Neural cell (in vitro differentiated cells): Measurements from ENCODE around the gene ARHGAP27. TPM values are rescaled to one million over a fixed set of nuclear protein-coding genes. Genes with fewer than 3 reads are reported as not detected.

ENCODE experiments used
- H2AFZ ChIP-seq: fragments of 200-600, 300-800 bp; sonication (generic), shearing (Covaris generic); 2 replicates; pipeline ENCODE4 v1.6.0; 2014; ENCODE audit warnings: low read depth, mild to moderate bottlenecking, antibody characterized with exemption, low read length, moderate library complexity
- H3F3A ChIP-seq: fragments of 200-600 bp; shearing (Covaris generic); 2 replicates; pipeline ENCODE4 v1.6.1; 2016; ENCODE audit warnings: mild to moderate bottlenecking, moderate library complexity, mixed read lengths, antibody characterized with exemption, low read length; ENCODE audit not compliant: insufficient read depth, poor library complexity, severe bottlenecking
- H3K27ac ChIP-seq: fragments of 200-600, 300-800 bp; sonication (generic), shearing (Covaris generic); 2 replicates; pipeline ENCODE4 v1.5.1; 2014; ENCODE audit warnings: mild to moderate bottlenecking, low read length, moderate library complexity
- H3K27me3 ChIP-seq: fragments of 300-800, 200-600 bp; sonication (generic), shearing (Covaris generic); 2 replicates; pipeline ENCODE4 v1.6.0; 2014; ENCODE audit warnings: mild to moderate bottlenecking, low read depth, low read length, moderate library complexity; ENCODE audit not compliant: insufficient read depth
- H3K36me3 ChIP-seq: fragments of 300-800, 200-600 bp; sonication (generic), shearing (Covaris generic); 2 replicates; pipeline ENCODE4 v1.5.1; 2014; ENCODE audit warnings: mild to moderate bottlenecking, antibody characterized with exemption, low read length, moderate library complexity; ENCODE audit not compliant: insufficient read depth
- H3K4me2 ChIP-seq: fragments of 300-800, 200-600 bp; sonication (generic), shearing (Covaris generic); 2 replicates; pipeline ENCODE4 v1.6.0; 2014; ENCODE audit warnings: mild to moderate bottlenecking, low read length
- H3K4me3 ChIP-seq: fragments of 300-800, 200-600 bp; sonication (generic), shearing (Covaris generic); 2 replicates; pipeline ENCODE4 v1.5.1; 2014; ENCODE audit warnings: mild to moderate bottlenecking, low read length, moderate library complexity
- H3K79me2 ChIP-seq: fragments of 200-600 bp; shearing (Covaris generic); replicated peaks from 2 replicates; pipeline ENCODE4 v1.6.0; 2014; ENCODE audit warnings: mild to moderate bottlenecking, low read length, moderate library complexity; ENCODE audit not compliant: insufficient read depth
- H3K9ac ChIP-seq: fragments of 300-800, 200-600 bp; sonication (generic), shearing (Covaris generic); 2 replicates; pipeline ENCODE4 v1.6.1; 2016; ENCODE audit warnings: mild to moderate bottlenecking, low read length, mixed read lengths
- H3K9me2 ChIP-seq: fragments of 200-600 bp; shearing (Covaris generic); 2 replicates; pipeline ENCODE4 v1.6.1; 2016; ENCODE audit warnings: mild to moderate bottlenecking, low read length, mixed read lengths; ENCODE audit not compliant: insufficient read depth
- H3K9me3 ChIP-seq: fragments of 200-600, 300-800 bp; sonication (generic), shearing (Covaris generic); 2 replicates; pipeline ENCODE4 v1.6.1; 2016; ENCODE audit warnings: mild to moderate bottlenecking, mixed run types, low read length, moderate library complexity, mixed read lengths
- H4K20me1 ChIP-seq: fragments of 200-600 bp; shearing (Covaris generic); 2 replicates; pipeline ENCODE4 v1.6.1; 2016; ENCODE audit warnings: mild to moderate bottlenecking, mixed run types; ENCODE audit not compliant: insufficient read depth
- EP300 ChIP-seq: fragments of 450-650 bp; conservative IDR thresholded peaks from 2 replicates; pipeline ENCODE4 v1.6.1; 2014; ENCODE audit warnings: antibody characterized with exemption, mild to moderate bottlenecking, moderate library complexity; ENCODE audit not compliant: poor library complexity, severe bottlenecking
- EZH2 ChIP-seq: fragments of 200-600, 300-800 bp; shearing (Covaris generic), sonication (generic); IDR thresholded peaks from 2 replicates; pipeline ENCODE4 v1.6.1; 2014; ENCODE audit warnings: antibody characterized with exemption, low read length, borderline replicate concordance, mild to moderate bottlenecking; ENCODE audit not compliant: insufficient read depth, poor library complexity, severe bottlenecking
- MXI1 ChIP-seq: fragments of 450-650 bp; conservative IDR thresholded peaks from 2 replicates; pipeline ENCODE4 v1.6.1; 2014; ENCODE audit warnings: antibody characterized with exemption, mild to moderate bottlenecking; ENCODE audit not compliant: poor library complexity, severe bottlenecking
- POLR2AphosphoS5 ChIP-seq: IDR thresholded peaks from 2 replicates; pipeline ENCODE4 v1.6.1; 2012
- RAD21 ChIP-seq: fragments of 450-650 bp; conservative IDR thresholded peaks from 2 replicates; pipeline ENCODE4 v1.6.1; 2014; ENCODE audit warnings: antibody characterized with exemption, mild to moderate bottlenecking, moderate library complexity
- SMC3 ChIP-seq: fragments of 450-650 bp; conservative IDR thresholded peaks from 2 replicates; pipeline ENCODE4 v1.6.1; 2014; ENCODE audit warnings: antibody characterized with exemption, mild to moderate bottlenecking, moderate library complexity; ENCODE audit not compliant: poor library complexity
- TAF1 ChIP-seq: IDR thresholded peaks from 2 replicates; pipeline ENCODE4 v1.6.1; 2012; ENCODE audit warnings: low read depth
- polyA plus RNA-seq: library from polyadenylated mRNA; depleted of rRNA; stranded (reverse); fragments of >200 nt; gene quantifications from 2 replicates; pipeline ENCODE4 v1.2.3, GENCODE V29; 2014
- TF ChIP-seq, protein P1 (sequence below): fragments of 450-650 bp; IDR thresholded peaks from 2 replicates; pipeline ENCODE4 v1.5.1; 2014; ENCODE audit warnings: antibody characterized with exemption, mild to moderate bottlenecking, moderate library complexity; ENCODE audit not compliant: poor library complexity, severe bottlenecking
- TF ChIP-seq, protein P2 (sequence below): IDR thresholded peaks from 2 replicates; pipeline ENCODE4 v1.6.1; 2012; ENCODE audit warnings: borderline replicate concordance

Gene ARHGAP27
- polyA plus RNA-seq, 1 donor from 2014 or later, result 7.4 TPM

DNA sequence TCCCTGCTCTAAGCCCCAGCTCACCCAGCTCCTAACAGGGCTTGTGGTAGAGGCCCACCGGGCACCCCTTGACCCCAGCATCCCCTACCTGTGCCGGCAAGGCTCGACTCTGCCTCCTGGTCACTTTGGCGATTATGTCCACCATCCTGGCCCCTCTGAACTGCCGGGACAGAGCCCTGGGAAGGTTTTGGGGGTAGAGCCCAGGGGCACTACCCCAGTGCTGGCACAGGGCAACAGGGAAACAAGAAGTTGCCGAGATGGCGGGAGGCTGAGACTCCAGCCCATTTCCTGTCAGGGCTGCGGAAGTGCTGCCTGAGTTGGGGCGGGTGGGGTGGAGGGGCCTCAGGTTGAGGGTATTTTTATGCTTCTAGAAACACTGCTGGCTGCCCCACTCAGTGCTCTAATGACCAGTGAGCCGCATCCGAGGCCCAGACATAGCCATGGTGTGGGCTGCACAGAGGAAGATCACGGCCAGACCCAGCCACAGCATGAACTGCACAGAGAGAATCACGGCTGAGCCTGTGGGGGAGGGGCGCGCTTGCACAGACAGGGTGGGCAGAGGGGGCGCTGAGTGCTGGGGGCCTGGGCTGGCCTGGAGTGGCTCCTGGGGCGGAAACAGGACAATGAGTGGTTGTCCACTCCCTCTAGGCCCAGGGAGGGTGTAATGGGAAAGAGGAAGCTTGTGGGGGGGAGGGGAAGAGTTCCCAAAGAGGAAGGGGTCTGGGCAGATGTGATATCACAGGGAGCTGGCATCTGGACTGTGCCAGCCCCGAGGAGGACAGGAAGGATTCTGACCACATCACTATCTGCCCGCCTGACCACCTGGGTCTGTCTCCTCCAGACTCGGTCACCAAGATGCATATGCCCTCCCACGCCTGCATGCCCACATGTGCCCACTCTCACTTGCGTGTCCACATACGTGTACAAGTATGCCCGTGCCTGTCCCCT is 22.3 kb downstream of the ARHGAP27 start:
- no peaks in the 10 kb centered on the region for H3K27me3 ChIP-seq
- H3K9ac ChIP-seq, result no peak overlapping the region
- no peaks in the 10 kb centered on the region for H3K9me2 ChIP-seq
- TF ChIP-seq, protein P1, sequence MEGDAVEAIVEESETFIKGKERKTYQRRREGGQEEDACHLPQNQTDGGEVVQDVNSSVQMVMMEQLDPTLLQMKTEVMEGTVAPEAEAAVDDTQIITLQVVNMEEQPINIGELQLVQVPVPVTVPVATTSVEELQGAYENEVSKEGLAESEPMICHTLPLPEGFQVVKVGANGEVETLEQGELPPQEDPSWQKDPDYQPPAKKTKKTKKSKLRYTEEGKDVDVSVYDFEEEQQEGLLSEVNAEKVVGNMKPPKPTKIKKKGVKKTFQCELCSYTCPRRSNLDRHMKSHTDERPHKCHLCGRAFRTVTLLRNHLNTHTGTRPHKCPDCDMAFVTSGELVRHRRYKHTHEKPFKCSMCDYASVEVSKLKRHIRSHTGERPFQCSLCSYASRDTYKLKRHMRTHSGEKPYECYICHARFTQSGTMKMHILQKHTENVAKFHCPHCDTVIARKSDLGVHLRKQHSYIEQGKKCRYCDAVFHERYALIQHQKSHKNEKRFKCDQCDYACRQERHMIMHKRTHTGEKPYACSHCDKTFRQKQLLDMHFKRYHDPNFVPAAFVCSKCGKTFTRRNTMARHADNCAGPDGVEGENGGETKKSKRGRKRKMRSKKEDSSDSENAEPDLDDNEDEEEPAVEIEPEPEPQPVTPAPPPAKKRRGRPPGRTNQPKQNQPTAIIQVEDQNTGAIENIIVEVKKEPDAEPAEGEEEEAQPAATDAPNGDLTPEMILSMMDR, result no peak
- no peak for TF ChIP-seq EZH2
- no peak for TF ChIP-seq SMC3
- no peak for TF ChIP-seq RAD21
- no peak for TF ChIP-seq TAF1
- no peak for TF ChIP-seq EP300
- TF ChIP-seq MXI1, result no peak
- TF ChIP-seq, protein P2, sequence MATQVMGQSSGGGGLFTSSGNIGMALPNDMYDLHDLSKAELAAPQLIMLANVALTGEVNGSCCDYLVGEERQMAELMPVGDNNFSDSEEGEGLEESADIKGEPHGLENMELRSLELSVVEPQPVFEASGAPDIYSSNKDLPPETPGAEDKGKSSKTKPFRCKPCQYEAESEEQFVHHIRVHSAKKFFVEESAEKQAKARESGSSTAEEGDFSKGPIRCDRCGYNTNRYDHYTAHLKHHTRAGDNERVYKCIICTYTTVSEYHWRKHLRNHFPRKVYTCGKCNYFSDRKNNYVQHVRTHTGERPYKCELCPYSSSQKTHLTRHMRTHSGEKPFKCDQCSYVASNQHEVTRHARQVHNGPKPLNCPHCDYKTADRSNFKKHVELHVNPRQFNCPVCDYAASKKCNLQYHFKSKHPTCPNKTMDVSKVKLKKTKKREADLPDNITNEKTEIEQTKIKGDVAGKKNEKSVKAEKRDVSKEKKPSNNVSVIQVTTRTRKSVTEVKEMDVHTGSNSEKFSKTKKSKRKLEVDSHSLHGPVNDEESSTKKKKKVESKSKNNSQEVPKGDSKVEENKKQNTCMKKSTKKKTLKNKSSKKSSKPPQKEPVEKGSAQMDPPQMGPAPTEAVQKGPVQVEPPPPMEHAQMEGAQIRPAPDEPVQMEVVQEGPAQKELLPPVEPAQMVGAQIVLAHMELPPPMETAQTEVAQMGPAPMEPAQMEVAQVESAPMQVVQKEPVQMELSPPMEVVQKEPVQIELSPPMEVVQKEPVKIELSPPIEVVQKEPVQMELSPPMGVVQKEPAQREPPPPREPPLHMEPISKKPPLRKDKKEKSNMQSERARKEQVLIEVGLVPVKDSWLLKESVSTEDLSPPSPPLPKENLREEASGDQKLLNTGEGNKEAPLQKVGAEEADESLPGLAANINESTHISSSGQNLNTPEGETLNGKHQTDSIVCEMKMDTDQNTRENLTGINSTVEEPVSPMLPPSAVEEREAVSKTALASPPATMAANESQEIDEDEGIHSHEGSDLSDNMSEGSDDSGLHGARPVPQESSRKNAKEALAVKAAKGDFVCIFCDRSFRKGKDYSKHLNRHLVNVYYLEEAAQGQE, result no peak
- TF ChIP-seq POLR2AphosphoS5, result no peak
- no peaks in the 10 kb centered on the region for H3K9me3 ChIP-seq
- no peak overlapping the region for H3K27ac ChIP-seq
- H3K36me3 ChIP-seq, result no peaks in the 10 kb centered on the region
- H3K79me2 ChIP-seq, result no peaks in the 10 kb centered on the region
- H4K20me1 ChIP-seq, result no peaks in the 10 kb centered on the region
- no peak overlapping the region for H3K4me2 ChIP-seq
- no peak overlapping the region for H2AFZ ChIP-seq
- no peaks in the 10 kb centered on the region for H3F3A ChIP-seq
- no peak overlapping the region for H3K4me3 ChIP-seq

DNA sequence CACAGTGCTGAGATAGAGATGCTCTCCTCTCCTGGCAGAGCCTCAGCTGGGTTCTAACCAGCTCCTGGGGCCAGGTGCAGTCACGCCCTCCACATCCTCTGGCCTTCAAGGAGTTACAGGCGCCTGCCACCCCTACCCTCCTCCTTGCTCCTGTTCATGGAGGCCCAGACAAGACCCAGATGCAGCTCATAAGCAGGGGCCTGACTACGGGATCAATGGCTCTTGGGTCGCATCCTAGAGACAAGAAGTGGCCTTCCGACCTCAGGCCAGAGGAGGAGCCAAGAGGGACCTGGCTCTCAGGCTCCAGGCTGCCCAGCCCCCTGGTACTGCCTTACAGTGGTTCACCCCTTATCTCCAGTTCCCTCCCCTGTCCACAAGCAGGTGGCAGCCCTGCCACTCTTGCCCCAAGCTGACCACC is 23.0 kb downstream of the ARHGAP27 start:
- Histone ChIP-seq H3F3A (no peaks in the 10 kb centered on the region), H3K9ac (no peak overlapping the region), H3K79me2 (no peaks in the 10 kb centered on the region), H3K4me2 (no peak overlapping the region), H3K9me2 (no peaks in the 10 kb centered on the region), H3K27ac (no peak overlapping the region), H2AFZ (no peak overlapping the region), H3K9me3 (no peaks in the 10 kb centered on the region), H3K4me3 (no peak overlapping the region), H3K27me3 (no peaks in the 10 kb centered on the region), H4K20me1 (no peaks in the 10 kb centered on the region), H3K36me3 (no peaks in the 10 kb centered on the region)
- TF ChIP-seq, protein P1, result no peak
- TF ChIP-seq SMC3, result no peak
